Skin epidermis (tissue), 12 donors: Measurements from ENCODE around the gene KIF5A.
A peak's percentile ranks its signal among the peaks of the same experiment; 100 is the strongest.
"Not testable (repeated sequence)": the region's sequence is repeated elsewhere in the genome, so short reads cannot be mapped to it uniquely, and the experiment has no call there.

Experiments used
- H3K27ac ChIP-seq, 21 experiments: fragments of 200-600 bp; sonication (generic) in 11 of 21; one replicate each; pipeline ENCODE4 v1.5.0; 2020; ENCODE audit warnings: mild to moderate bottlenecking in 3 of 21, inconsistent platforms in 2 of 21, moderate library complexity in 2 of 21
- H3K4me3 ChIP-seq, 7 experiments: fragments of 200-600 bp; sonication (generic) in 2 of 7; one replicate each; pipeline ENCODE4 v1.5.0; 2020; ENCODE audit warnings: inconsistent platforms in 2 of 7, mild to moderate bottlenecking in 2 of 7, moderate library complexity in 1 of 7

KIF5A gene

DNA sequence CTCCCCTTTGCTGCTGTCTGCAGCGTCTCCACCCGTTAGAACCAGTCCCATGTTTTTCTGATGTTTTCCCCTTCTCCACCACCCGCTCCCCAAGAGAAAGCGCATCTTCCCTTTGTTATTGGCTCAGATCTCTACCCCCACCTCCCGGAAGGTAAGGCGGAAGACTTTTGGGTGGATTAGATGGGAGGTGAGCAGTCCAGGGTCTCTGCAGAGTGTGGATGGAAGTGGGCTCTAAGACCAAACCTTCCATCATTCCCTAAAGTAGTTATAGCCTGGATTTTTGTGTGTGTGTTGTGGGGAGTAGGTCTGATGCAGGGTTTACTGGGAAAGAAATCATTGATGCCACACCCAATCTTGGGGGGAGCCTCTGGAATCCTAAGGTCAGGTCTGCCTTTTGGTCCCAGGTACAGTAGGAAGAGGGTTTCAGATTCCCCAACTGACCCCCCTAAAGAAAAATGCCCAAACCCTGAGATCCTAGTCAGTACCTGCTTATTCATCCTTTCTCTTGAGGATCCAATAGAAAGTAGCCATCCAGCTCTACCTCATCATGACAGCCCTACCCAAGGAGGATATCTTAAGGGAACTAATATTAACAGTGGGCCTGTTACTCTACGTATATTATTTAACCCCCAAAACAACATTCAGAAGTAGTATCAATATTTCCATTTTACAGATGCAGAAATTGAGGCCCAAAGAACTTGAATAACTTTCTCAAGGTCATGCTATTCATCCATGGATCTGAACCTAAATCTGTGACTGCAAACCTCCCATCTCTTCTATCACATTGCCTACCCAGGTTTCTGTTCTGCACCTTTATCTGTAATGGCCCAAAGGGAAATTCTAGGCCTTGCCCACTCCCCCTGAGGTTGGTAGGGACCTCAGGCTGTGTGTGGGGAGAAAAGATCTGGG, 1.1 kb downstream of the KIF5A start:
- H3K27ac ChIP-seq = peak overlapping the region in 1 of 21 experiments; percentile 22
- peak overlapping the region in 2 of 7 experiments; percentile 29 to 40 for H3K4me3 ChIP-seq

DNA sequence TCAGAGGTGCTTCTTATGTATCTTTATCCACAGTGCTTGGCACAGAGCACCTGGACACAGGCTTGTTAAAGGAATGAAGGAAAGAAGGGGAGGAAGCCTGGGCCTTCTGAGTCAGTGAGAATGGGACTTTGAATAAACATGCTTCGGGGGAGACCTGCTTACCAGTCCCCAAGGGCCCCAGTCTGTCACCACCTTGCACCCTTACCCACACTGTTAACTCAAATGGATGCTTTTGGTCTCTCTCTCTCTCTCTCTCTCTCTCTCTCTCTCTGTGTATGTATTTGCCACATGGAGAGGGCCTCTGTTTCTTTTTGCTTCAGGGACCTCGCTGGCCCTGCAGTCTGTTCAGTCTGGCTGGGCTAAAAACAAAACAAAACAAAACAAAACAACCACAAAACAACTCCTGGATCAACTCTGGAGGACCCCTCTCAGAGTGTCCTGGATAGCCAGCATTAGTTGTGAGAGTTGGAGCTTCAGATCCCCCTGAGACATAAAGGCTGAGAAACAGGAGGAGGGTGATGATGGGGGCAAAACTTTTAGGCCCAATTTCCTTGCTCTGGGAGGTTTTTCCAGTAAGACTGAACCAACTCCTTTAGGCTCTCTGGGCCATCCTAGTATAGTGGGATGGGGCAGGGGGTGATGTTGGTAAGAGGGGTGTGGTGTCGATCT, 1.9 kb downstream of the KIF5A start:
- no peak overlapping the region for H3K4me3 ChIP-seq
- no peak overlapping the region for H3K27ac ChIP-seq

- no peak overlapping the region for H3K4me3 ChIP-seq
These were observed 2.4 kb downstream of the KIF5A start for GRCh38 chr12:57552306-57552651.

DNA sequence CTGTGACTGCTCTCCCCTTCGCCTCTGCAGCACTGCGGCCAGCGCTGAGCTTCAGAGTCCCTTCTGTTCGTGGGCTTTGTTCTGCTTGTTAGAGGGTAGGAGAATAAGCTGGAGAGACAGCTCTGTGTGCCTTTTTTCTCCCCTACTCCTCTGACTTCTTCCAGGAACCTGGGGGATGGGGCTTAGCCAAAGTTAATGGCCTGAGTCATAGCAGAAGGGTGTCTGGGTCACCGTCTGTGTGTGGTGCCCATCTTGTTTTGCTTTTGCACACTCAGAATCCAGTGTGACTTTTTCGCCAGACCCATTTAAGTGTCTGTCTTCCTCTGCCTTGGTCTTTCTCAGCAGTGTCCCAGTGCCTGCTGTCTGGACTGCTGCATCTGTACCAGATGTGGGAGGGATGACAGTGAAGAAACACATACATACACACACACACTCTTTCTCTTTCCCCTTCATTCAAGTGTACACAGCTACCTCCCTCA, 3.0 kb downstream of the KIF5A start:
- Histone ChIP-seq H3K27ac (no peak overlapping the region), H3K4me3 (no peak overlapping the region)

More at GRCh38 chr12:57552306-57552651, 2.4 kb downstream of the KIF5A start:
- H3K27ac ChIP-seq = no peak overlapping the region

DNA sequence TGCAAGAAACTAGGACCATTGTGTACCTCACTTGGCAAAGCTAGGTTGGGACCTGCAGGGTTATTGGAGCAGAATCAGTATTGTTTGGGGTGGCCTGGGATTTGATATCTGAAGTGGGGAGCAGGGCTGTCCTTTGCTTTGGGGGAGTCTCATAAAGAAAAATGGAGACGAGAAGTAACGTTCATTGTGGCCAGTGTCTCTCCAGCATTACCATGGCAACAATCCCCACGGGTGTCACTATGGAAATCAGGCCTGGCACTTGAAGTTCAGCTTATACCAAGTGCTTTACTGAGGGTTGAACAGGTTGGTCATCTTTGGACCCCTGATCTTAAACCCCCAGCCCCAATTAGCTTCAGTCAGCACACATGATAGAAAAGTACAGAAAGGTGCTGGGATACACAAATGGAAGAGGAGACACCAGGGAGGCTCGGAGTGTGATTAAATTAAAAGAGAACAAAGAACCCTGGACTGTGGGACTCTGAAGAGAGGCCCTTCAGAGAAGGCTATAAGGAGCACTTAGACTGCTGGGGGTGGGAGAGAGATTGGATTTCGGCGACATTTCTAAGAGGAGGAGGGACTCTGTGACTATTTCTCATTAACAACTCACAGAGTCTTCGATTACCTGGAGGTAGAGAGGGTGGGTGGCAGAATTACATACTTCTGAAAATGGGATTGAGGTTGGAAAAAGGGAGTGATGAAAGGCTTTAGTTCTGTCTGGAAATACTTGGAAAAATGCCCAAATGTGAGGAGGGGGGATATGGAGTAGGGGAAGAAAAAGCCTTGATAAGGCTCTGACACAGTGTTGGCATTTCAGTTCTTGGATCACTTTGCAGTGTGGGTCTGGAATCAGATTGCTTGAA, 3.7 kb downstream of the KIF5A start:
- no peak overlapping the region for H3K4me3 ChIP-seq
- no peak overlapping the region for H3K27ac ChIP-seq

GRCh38 chr12:57554453-57554852, 4.6 kb downstream of the KIF5A start:
- Histone ChIP-seq H3K4me3 (no peak overlapping the region), H3K27ac (no peak overlapping the region)

DNA sequence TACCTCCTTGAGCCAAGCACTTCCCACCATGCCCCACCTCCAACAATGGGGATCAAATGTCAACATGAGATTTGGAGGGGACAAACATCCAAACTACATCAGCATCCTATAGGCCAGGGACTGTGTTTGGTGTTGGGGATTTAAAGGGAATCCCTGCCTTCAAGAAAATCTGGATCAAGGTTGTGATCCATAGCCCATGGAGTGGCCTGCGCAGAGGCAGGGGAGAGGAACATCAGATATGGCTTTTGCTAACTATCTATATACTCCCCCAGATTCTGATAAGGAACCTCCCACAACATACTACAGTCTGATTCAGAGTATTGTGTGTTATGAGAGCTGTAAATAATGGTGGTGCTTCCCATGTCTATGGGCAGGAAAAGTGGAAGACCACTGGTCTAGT, 5.1 kb downstream of the KIF5A start:
- Histone ChIP-seq H3K27ac (no peak overlapping the region), H3K4me3 (no peak overlapping the region)

DNA sequence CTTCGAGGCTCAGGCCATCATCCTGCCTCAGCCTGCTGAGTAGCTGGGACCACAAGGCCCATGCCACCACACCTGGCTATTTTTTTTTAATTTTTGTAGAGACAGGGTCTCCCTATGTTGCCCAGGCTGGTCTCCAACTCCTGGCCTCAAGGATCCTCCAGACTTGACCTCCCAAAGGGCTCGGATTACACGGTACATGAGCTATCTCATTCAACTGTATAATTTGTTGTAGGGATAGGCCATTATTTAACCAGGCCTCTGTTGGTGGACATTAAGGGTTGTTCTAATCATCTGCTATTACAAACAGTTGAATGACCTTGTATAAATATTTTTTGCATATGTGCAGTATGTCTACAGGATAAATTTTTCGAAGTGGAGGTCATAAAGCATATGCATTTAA, 9.0 kb downstream of the KIF5A start:
- no peak overlapping the region for H3K27ac ChIP-seq
- no peak overlapping the region for H3K4me3 ChIP-seq

GRCh38 chr12:57560516-57560915, 10.7 kb downstream of the KIF5A start:
- Histone ChIP-seq H3K27ac (no peak overlapping the region), H3K4me3 (no peak overlapping the region)

DNA sequence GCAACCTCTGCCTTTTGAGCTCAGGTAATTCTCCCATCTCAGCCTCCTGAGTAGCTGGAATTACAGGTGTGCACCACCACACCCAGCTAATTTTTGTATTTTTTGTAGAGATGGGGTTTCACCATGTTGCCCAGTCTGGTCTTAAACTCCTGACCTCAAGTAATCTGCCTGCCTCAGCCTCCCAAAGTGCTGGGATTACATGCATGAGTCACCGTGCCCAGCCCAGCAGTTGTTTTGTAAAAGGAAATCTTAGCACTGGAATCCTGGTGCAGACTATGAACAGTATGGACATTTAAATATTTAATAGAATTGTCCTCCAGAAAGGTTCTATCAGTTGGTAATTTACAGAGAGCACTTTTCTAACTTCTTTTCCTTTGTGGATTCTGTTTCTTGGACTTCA, 11.3 kb downstream of the KIF5A start:
- H3K4me3 ChIP-seq, H3K27ac ChIP-seq: not testable (repeated sequence)

GRCh38 chr12:57563358-57563757, 13.5 kb downstream of the KIF5A start:
- Histone ChIP-seq H3K27ac (no peak overlapping the region), H3K4me3 (no peak overlapping the region)

GRCh38 chr12:57564178-57564740, 14.4 kb downstream of the KIF5A start:
- Histone ChIP-seq H3K27ac (no peak overlapping the region), H3K4me3 (no peak overlapping the region)

DNA sequence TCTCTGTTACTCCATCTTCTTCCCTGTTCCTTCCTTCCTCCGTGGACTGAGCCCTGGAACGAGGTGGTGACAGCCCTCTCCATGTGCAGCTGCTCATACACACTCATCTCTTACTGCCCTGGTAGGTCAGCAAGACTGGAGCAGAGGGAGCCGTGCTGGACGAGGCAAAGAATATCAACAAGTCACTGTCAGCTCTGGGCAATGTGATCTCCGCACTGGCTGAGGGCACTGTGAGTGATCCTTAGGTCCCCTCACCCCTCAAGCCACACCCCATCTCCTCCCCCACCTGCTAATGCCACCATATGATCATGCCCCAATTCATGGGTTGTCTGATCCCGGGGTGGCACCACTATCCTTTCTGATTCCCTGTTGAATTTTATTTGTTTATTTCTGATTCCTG, 19.0 kb downstream of the KIF5A start:
- Histone ChIP-seq H3K27ac (no peak overlapping the region), H3K4me3 (no peak overlapping the region)

DNA sequence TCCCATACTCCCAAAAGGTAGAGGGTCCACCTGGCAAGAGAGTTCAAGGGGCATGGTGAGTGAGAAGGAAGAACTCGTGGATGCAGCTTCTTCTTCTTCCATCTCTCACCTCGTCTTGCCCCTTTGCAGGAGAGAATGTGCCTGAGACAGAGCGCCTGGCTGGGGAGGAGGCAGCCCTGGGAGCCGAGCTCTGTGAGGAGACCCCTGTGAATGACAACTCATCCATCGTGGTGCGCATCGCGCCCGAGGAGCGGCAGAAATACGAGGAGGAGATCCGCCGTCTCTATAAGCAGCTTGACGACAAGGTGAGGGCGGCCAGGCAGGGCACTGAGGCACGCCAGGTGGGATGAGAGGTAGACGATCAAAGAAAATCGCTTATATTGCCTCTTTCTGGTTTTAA, 20.0 kb downstream of the KIF5A start:
- H3K27ac ChIP-seq = no peak overlapping the region
- no peak overlapping the region for H3K4me3 ChIP-seq

DNA sequence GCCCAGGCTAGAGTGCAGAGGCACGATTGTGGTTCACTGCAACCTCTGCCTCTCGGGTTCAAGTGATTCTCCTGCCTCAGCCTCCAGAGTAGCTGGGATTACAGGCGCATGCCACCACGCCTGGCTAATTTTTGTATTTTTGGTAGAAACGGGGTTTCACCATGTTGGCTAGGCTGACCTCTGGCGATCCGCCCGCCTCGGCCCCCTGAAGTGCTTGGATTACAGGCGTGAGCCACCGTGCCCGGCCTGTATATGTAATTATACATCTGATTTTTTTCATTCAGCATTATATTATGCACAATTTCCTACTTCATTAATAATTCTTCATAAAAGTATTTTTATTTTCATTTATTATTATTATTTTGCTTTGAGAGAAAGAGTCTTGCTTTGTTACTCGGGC, 20.6 kb downstream of the KIF5A start:
- not testable (repeated sequence) for H3K4me3 ChIP-seq, H3K27ac ChIP-seq

DNA sequence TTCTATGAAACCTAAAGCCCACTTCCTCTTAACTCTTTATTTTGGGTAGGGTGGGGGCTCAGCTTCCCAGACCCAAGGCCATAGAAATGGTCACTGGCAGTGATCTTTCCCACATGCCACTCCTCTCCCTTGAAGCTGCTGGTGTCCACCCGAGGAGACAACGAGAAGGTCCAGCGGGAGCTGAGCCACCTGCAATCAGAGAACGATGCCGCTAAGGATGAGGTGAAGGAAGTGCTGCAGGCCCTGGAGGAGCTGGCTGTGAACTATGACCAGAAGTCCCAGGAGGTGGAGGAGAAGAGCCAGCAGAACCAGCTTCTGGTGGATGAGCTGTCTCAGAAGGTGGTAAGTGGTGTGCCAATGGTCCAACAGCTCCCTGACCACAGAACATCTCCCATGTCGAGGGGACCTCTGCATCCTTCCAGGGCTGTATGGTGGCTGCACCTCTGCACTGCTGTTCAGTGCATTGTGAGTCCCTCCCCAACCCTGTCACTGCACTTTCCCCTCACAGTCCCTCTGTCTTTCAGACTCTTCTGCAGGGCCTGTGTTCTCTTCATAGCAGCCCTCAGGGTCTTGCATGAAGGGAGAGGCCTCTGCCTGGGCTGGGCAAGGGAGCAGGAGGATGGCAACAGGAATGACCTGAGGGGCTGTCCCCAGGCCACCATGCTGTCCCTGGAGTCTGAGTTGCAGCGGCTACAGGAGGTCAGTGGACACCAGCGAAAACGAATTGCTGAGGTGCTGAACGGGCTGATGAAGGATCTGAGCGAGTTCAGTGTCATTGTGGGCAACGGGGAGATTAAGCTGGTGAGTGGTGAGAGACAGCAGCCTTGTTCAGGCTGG, 22.3 kb downstream of the KIF5A start:
- no peak overlapping the region for H3K27ac ChIP-seq
- H3K4me3 ChIP-seq = no peak overlapping the region

DNA sequence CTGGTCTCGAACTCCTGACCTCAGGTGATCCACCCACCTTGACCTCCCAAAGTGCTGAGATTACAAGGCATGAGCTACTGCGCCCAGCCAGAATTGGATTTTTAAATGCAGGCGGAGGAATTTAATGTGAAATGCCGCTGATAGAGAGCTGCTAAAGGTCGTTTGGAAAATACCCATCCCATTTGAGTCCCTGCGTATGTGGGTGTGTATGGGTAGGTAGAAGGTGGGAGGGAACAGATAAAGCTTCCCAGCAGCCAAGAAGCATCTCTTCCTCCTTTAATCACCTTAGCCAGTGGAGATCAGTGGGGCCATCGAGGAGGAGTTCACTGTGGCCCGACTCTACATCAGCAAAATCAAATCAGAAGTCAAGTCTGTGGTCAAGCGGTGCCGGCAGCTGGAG, 25.0 kb downstream of the KIF5A start:
- H3K4me3 ChIP-seq = no peak overlapping the region
- no peak overlapping the region for H3K27ac ChIP-seq

- no peak overlapping the region for H3K4me3 ChIP-seq
- no peak overlapping the region for H3K27ac ChIP-seq
These were observed 26.1 kb downstream of the KIF5A start for GRCh38 chr12:57575771-57576612.
